Naive thymus-derived CD4-positive, alpha-beta T cell (primary cell): Measurements from ENCODE around the gene DHRS9. TPM values are rescaled to one million over a fixed set of nuclear protein-coding genes. Genes with fewer than 3 reads are reported as not detected.

Source experiments
- ATAC-seq: fragments of 150-1000 bp; cut with Tn5 transposase; 2 replicates; pipeline ENCODE4 v1.10.0; 2021; ENCODE audit warnings: mild to moderate bottlenecking, moderate library complexity
- CTCF ChIA-PET: fragments of 350-600 bp; sonication (Branson Sonifier 250); formaldehyde crosslinking; loops from one replicate; lab custom pipeline; 2021; ENCODE audit warnings: antibody characterized with exemption; lab: Charles Lee
- POLR2A ChIA-PET: fragments of 350-600 bp; sonication (Branson Sonifier 250); formaldehyde crosslinking; loops from one replicate; lab custom pipeline; 2021; ENCODE audit warnings: antibody characterized with exemption, inconsistent platforms; lab: Charles Lee
- DNase-seq, 9 donors: peaks; one replicate each; pipeline versions ENCODE4 v3.0.0 to v3.0.0-alpha.2; 2020 to 2022; ENCODE audit warnings: mixed read lengths in 1 of 9
- H3K27ac ChIP-seq: one replicate; pipeline ENCODE4 v1.7.0; 2013; ENCODE audit warnings: mild to moderate bottlenecking, low read depth, low read length, moderate library complexity
- H3K27me3 ChIP-seq, 2 donors: one replicate each; pipeline ENCODE4 v1.7.0; 2013; ENCODE audit warnings: low read length in 2 of 2, mild to moderate bottlenecking in 2 of 2, moderate library complexity in 2 of 2; ENCODE audit not compliant: control insufficient read depth in 2 of 2, insufficient read depth in 2 of 2
- H3K36me3 ChIP-seq, 3 experiments: 1 replicate in 2 of 3; 2 replicates in 1 of 3; pipeline ENCODE4 v1.7.0; 2013; ENCODE audit warnings: low read length in 3 of 3, mild to moderate bottlenecking in 3 of 3, moderate library complexity in 1 of 3; ENCODE audit not compliant: insufficient read depth in 3 of 3, control insufficient read depth in 2 of 3
- H3K4me1 ChIP-seq, 2 donors: one replicate each; pipeline ENCODE4 v1.7.0; 2013; ENCODE audit warnings: low read length in 2 of 2, mild to moderate bottlenecking in 2 of 2, moderate library complexity in 1 of 2; ENCODE audit not compliant: control insufficient read depth in 2 of 2, insufficient read depth in 2 of 2
- H3K4me3 ChIP-seq: 2 replicates; pipeline ENCODE4 v1.7.0; 2013; ENCODE audit warnings: mild to moderate bottlenecking, low read length
- H3K9me3 ChIP-seq, 3 experiments: 1 replicate in 2 of 3; 2 replicates in 1 of 3; pipeline ENCODE4 v1.7.0; 2013; ENCODE audit warnings: low read length in 3 of 3; ENCODE audit not compliant: control insufficient read depth in 2 of 3
- H3K27ac Mint-ChIP-seq, 9 donors: one replicate each; pipeline ENCODE4 v1.8.0; 2020 to 2022; ENCODE audit warnings: mixed read lengths in 9 of 9, mild to moderate bottlenecking in 8 of 9, moderate library complexity in 5 of 9, inconsistent platforms in 2 of 9
- H3K27me3 Mint-ChIP-seq, 5 donors: one replicate each; pipeline ENCODE4 v1.8.0; 2021 to 2022; ENCODE audit warnings: mixed read lengths in 5 of 5, mild to moderate bottlenecking in 1 of 5
- H3K36me3 Mint-ChIP-seq, 5 donors: one replicate each; pipeline ENCODE4 v1.8.0; 2020 to 2022; ENCODE audit warnings: mixed read lengths in 5 of 5, mild to moderate bottlenecking in 3 of 5, inconsistent platforms in 1 of 5
- H3K4me1 Mint-ChIP-seq, 7 donors: one replicate each; pipeline ENCODE4 v1.8.0; 2020 to 2022; ENCODE audit warnings: mixed read lengths in 7 of 7, mild to moderate bottlenecking in 3 of 7, inconsistent platforms in 1 of 7
- H3K4me3 Mint-ChIP-seq, 10 donors: one replicate each; pipeline ENCODE4 v1.8.0; 2020 to 2022; ENCODE audit warnings: mild to moderate bottlenecking in 10 of 10, mixed read lengths in 10 of 10, moderate library complexity in 6 of 10, inconsistent platforms in 2 of 10
- H3K9me3 Mint-ChIP-seq, 11 donors: one replicate each; pipeline ENCODE4 v1.8.0; 2020 to 2022; ENCODE audit warnings: mixed read lengths in 11 of 11, mild to moderate bottlenecking in 4 of 11, inconsistent platforms in 1 of 11, moderate library complexity in 1 of 11
- intact Hi-C, 2 donors: fragments of 100-400 bp; cut with micrococcal nuclease; formaldehyde crosslinking; loops; one replicate each; pipeline ENCODE4 v1.15.1; 2023
- polyA plus RNA-seq, 2 donors: library from polyadenylated mRNA; unstranded; fragments of 300-500 nt; fragmentation: Illumina TruSeq; gene quantifications; one replicate each; pipeline ENCODE4 v1.2.3, GENCODE V29; 2021
- total RNA-seq, 6 experiments: library from RNA in 5 of 6; stranded (reverse) in 5 of 6; gene quantifications; 1 replicate in 5 of 6; 2 replicates in 1 of 6; pipeline ENCODE4 v1.2.3 and lab custom pipeline; 2021 to 2026

DHRS9 gene
- total and polyA plus RNA-seq, 7 experiments from 2014 or later: 0.17 to 1.1 (median 0.30) TPM; not detected in 3

DNA sequence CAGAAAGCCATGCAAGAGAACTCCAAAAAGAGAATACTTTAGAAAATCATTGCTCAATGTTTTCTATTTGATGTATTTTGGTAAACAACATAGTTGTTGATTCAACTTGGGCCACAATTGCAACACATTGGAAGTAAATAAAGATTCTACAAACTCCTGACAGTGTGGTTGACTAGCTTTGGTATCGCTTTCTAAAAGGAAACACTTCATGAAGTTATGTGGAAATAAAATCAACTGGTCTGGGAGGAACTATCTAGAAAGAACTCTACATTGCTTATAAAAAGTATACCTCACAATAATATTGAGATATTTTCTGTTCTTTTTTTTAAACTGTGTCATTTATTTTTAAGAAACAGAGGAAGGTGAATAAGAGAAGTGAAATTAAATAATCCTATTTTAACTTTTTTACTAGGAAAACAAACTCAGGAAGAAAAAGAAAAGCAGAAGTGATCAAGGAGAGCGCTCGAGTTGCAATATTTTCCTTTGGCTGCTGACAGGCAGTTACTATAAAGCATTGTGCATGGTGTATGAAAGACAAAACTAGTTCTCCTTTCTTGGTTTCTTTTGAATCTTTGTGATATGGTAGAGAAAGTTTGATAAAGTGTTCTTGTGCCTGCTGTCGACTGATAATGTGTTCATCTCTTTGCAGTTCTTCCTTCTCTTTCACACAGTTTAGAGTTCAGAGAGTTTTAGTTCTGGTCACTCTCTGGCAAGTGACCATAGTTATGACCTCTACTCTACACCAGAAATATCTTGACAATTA, 3.0 kb downstream of the DHRS9 start:
- H3K36me3 ChIP-seq: no peaks in the 10 kb centered on the region
- ChIA-PET POLR2A (no interaction called here), CTCF (interaction anchor here (0.6 kb wide), 1 partner anchor 92 kb away, joined by 3 read pairs; no protein-coding TSS in a partner anchor)
- no peak overlapping the region for H3K27ac ChIP-seq
- H3K27me3 Mint-ChIP-seq: peaks cover 0 to 7% (median 0%) of the 10 kb centered on the region in 5 donors
- no peaks in the 10 kb centered on the region for H3K27me3 ChIP-seq
- no peak for DNase-seq
- H3K4me3 Mint-ChIP-seq: peak overlapping the region in 1 of 10 donors; percentile 37
- no peaks in the 10 kb centered on the region for H3K4me1 ChIP-seq
- peaks cover 0 to 5% (median 0%) of the 10 kb centered on the region in 11 donors for H3K9me3 Mint-ChIP-seq
- H3K4me3 ChIP-seq: no peak overlapping the region
- peak overlapping the region in 1 of 9 donors; percentile 6 for H3K27ac Mint-ChIP-seq
- ATAC-seq: peak; percentile 66
- H3K4me1 Mint-ChIP-seq: peaks cover 0 to 36% (median 8%) of the 10 kb centered on the region in 7 donors
- no peaks in the 10 kb centered on the region for H3K9me3 ChIP-seq
- H3K36me3 Mint-ChIP-seq: peaks cover 0 to 4% (median 0%) of the 10 kb centered on the region in 5 donors
- intact Hi-C loops: loop anchor here in 1 of 2 donors (2.0 kb wide), 1 partner anchor 34 kb away; no protein-coding TSS in a partner anchor

DNA sequence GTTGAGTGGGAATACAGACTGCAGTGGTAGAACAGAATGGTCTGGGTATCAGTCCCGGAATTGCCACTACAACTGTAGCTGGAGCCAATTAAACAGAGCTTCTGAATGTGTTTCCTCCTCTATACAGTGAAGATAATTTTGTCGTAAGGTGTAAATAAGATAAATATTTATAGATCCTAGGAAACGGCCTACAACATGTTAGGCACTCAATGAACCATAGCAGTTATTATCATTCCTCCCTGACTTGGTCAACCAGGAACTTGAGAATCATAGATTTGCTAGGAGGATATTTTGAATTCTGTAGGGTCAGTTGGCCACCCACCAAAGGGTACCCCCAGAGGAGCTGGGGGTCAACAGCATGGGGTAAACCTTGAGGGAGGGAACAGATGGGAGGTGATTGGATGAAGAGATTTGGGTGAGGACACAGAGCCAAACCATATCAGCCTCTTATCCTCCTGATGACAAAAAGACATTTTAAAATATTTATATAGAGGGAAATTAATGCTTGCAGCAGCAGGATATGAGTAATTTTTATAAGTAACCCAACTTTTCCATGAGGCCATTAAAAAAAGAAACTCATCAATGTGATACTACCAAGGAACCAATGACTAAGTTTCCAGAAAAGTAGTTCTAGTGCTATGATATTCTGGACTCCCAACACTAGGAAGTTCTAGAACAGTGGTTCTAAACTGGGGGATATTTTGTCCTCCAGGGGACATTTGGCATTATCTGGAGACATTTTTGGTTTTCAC, 4.0 kb downstream of the DHRS9 start:
- Mint-ChIP-seq H3K9me3 (peaks cover 0 to 5% (median 0%) of the 10 kb centered on the region in 11 donors), H3K36me3 (peaks cover 0 to 4% (median 0%) of the 10 kb centered on the region in 5 donors), H3K4me1 (peaks cover 0 to 36% (median 8%) of the 10 kb centered on the region in 7 donors), H3K27me3 (peaks cover 0 to 7% (median 0%) of the 10 kb centered on the region in 5 donors), H3K4me3 (peak overlapping the region in 1 of 10 donors; percentile 37), H3K27ac (peak overlapping the region in 1 of 9 donors; percentile 48)
- no peaks in the 10 kb centered on the region for H3K36me3 ChIP-seq
- H3K4me1 ChIP-seq: no peaks in the 10 kb centered on the region
- POLR2A ChIA-PET: no interaction called here
- DNase-seq (no peak), ATAC-seq (no peak)
- no peaks in the 10 kb centered on the region for H3K27me3 ChIP-seq
- CTCF ChIA-PET: interaction anchor here (0.6 kb wide), 1 partner anchor 91 kb away, joined by 3 read pairs; no protein-coding TSS in a partner anchor
- no peaks in the 10 kb centered on the region for H3K9me3 ChIP-seq
- intact Hi-C loops: loop anchor here in 1 of 2 donors (2.0 kb wide), 1 partner anchor 33 kb away; no protein-coding TSS in a partner anchor
- H3K27ac ChIP-seq: no peak overlapping the region
- no peak overlapping the region for H3K4me3 ChIP-seq

DNA sequence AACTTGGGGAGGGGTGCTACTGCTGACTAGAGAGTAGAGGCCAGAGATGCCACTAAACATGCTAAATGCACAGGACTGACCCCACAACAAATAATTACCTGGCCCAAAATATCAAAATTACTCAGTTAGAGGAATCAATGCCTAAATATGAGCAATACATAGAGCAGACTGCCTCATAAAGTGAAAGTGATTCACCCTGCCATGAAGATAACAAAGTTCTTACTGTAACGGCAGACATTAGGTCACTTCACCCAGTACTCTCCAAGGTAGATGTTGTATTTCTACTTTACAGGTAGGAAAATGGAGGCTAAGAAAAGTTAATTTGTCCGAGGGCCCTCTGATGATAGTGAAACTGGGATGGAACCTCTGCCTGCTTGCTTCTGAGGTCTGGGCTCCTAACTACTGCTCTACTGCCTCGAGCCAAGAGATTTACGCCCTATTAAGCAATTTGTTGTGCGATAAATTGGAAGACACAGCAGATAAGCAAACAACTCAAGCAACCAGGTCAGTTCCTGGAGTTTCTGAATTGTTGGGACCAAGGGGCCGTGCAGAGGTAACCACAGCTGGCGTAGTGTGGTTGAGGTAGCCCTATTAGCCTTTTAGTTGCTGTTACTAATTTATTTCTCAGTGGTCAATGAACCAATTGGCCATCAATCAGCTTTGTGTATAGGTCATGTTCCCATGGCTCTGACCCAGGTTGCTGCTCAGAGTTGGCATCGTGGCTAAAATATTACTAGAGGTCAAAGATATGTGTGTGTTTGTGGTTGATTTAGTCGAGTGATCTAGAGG, 4.8 kb downstream of the DHRS9 start:
- Histone ChIP-seq H3K4me1 (no peaks in the 10 kb centered on the region), H3K4me3 (no peak overlapping the region), H3K27me3 (no peaks in the 10 kb centered on the region), H3K36me3 (no peaks in the 10 kb centered on the region), H3K9me3 (no peaks in the 10 kb centered on the region), H3K27ac (no peak overlapping the region)
- Mint-ChIP-seq H3K9me3 (peaks cover 0 to 5% (median 0%) of the 10 kb centered on the region in 11 donors), H3K36me3 (peaks cover 0 to 2% (median 0%) of the 10 kb centered on the region in 5 donors), H3K4me3 (peak overlapping the region in 1 of 10 donors; percentile 3), H3K4me1 (peaks cover 0 to 36% (median 8%) of the 10 kb centered on the region in 7 donors), H3K27me3 (peaks cover 0 to 7% (median 0%) of the 10 kb centered on the region in 5 donors), H3K27ac (no peak overlapping the region)
- ChIA-PET POLR2A (no interaction called here), CTCF (no interaction called here)
- ATAC-seq: no peak
- DNase-seq: no peak
- intact Hi-C loops: loop anchor here in 1 of 2 donors (2.0 kb wide), 1 partner anchor 33 kb away; no protein-coding TSS in a partner anchor

DNA sequence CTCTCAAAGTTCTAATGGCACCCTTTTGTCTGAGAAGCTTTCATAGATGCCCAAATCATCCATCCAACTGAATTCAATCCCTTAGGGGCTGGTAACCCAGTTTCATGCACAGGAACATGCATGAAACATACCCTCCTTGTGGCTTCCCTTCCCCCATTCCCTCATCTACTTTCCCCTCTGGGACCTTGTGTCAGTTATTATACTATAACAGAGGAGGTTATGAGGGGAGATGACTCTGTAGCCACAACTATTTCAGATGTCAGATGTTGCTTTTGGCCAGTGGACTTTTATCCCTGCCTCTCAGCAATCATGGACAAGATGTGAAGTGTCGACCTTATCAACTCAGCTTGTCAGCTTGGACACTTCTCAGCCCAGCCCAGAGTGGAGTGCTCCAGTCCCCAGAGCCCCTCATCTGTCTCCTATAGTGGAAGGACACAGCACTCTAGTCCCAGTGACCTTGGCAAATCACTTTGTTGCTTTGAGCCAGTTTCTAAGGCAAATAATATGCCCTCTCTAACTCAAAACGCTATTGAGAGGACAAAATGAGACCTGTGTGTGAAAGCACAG, 8.4 kb downstream of the DHRS9 start:
- no peaks in the 10 kb centered on the region for H3K27me3 ChIP-seq
- no peak overlapping the region for H3K4me3 Mint-ChIP-seq
- H3K27me3 Mint-ChIP-seq: no peaks in the 10 kb centered on the region
- H3K36me3 Mint-ChIP-seq: peaks cover 0 to 2% (median 0%) of the 10 kb centered on the region in 5 donors
- no peaks in the 10 kb centered on the region for H3K4me1 ChIP-seq
- intact Hi-C loops: no loop called here
- no peaks in the 10 kb centered on the region for H3K36me3 ChIP-seq
- H3K27ac Mint-ChIP-seq: no peak overlapping the region
- CTCF ChIA-PET: no interaction called here
- no peaks in the 10 kb centered on the region for H3K9me3 ChIP-seq
- POLR2A ChIA-PET: no interaction called here
- no peak overlapping the region for H3K27ac ChIP-seq
- H3K4me1 Mint-ChIP-seq: peaks cover 0 to 13% (median 1%) of the 10 kb centered on the region in 7 donors
- no peak overlapping the region for H3K4me3 ChIP-seq
- no peak for ATAC-seq
- no peak for DNase-seq
- peaks cover 0 to 5% (median 0%) of the 10 kb centered on the region in 11 donors for H3K9me3 Mint-ChIP-seq

DNA sequence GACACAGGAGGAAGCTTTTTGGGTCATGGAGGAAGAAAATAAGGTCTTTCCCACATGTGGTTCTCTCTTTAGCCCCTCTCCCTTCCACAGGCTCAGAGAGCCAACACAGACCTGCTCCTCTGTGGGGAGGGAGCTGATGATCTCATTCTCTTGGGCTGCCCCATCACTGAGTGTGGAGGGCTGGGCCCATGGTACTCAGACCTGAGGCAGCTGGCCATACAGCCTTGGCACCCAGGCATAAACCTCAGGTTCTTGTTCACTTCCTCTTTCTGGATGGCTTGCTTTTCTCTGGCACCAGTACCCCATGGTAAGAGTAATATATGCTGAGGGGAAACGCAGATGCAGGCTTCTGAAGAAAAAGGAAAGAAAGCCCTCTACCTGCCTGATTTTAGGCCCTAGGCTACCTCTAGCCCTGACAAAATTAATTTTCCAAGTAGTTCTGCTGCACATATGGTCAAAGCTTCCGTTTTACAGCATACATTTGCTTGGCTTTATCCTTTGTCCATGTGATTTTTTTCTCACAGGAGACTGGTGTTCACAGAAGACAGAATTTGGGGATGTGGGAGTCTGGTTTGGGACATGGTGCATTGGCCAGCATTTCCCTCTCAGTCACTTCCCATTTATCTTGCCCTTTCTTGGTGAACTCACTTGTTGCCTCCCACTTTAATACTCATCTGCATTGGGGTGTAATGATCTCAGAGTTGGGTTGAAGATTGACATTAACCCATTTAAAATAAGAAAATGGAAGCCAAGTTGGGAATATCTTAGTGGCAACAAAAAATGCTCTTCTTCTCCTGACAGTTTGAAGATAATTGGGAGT, 11.1 kb downstream of the DHRS9 start:
- no peaks in the 10 kb centered on the region for H3K27me3 ChIP-seq
- H3K9me3 ChIP-seq: no peaks in the 10 kb centered on the region
- CTCF ChIA-PET: no interaction called here
- Mint-ChIP-seq H3K27ac (no peak overlapping the region), H3K36me3 (peaks cover 0 to 2% (median 0%) of the 10 kb centered on the region in 5 donors), H3K4me1 (peaks cover 0 to 5% (median 0%) of the 10 kb centered on the region in 7 donors), H3K9me3 (peaks cover 0 to 13% (median 0%) of the 10 kb centered on the region in 11 donors), H3K4me3 (no peak overlapping the region), H3K27me3 (no peaks in the 10 kb centered on the region)
- no peak for DNase-seq
- H3K36me3 ChIP-seq: no peaks in the 10 kb centered on the region
- intact Hi-C loops: no loop called here
- POLR2A ChIA-PET: no interaction called here
- no peak overlapping the region for H3K27ac ChIP-seq
- H3K4me1 ChIP-seq: no peaks in the 10 kb centered on the region
- peak; percentile 73 for ATAC-seq
- H3K4me3 ChIP-seq: no peak overlapping the region
